ENCODE measurements around the gene DENND1B. TPM values are rescaled to one million over a fixed set of nuclear protein-coding genes. Genes with fewer than 3 reads are reported as not detected.

The DENND1B gene
- total and polyA plus RNA-seq, 2 of the 8 experiments (the other 6 are each of a cell fraction or from before 2014, with no cell fraction given): 0.74 to 3.3 TPM

- 88% methylated on average over 4 of the region's 4 CpGs; no CpG with 5 or more reads in 1 of the 2 experiments for WGBS, 2 experiments (ENCODE audit: extremely low coverage in 1 of 2, insufficient coverage in 1 of 2, insufficient read length in 1 of 2, insufficient replicate concordance in 2 of 2, low coverage in 1 of 2, low lambda C conversion rate in 2 of 2, missing lambda C conversion rate in 1 of 2)
- no peaks in the 10 kb centered on the region for H3K79me1 ChIP-seq (ENCODE audit: low read depth, low read length)
- no peaks in the 10 kb centered on the region for H4K20me1 ChIP-seq (replicated peaks in 1 of 2; ENCODE audit: control insufficient read depth in 1 of 2, insufficient read depth in 2 of 2, low read length in 2 of 2)
- H4K5ac ChIP-seq (ENCODE audit: insufficient read length, low read depth, low read length): no peak overlapping the region
- H3K4me2 ChIP-seq (ENCODE audit: insufficient read depth in 1 of 2, low read depth in 2 of 2, low read length in 2 of 2): no peak overlapping the region
- no peak overlapping the region for H2BK15ac ChIP-seq (ENCODE audit: low read length)
- H3K23ac ChIP-seq (ENCODE audit: insufficient read length): no peak overlapping the region
- no peak overlapping the region for H3K9ac ChIP-seq (replicated peaks in 1 of 4; ENCODE audit: extremely low read depth in 1 of 4, low read depth in 3 of 4, low read length in 3 of 4)
- FAIRE-seq (no peak), DNase-seq (ENCODE audit: low read depth in 1 of 2, low spot score in 2 of 2) (no peak)
- CTCF ChIA-PET (ENCODE audit: partially characterized antibody): interaction anchor here (0.8 to 3.7 kb wide), 2 partner anchors 8 to 420 kb away, joined by 5 to 18 read pairs; no protein-coding TSS in a partner anchor
- no peaks in the 10 kb centered on the region for H3K27me3 ChIP-seq (replicated peaks in 1 of 4; ENCODE audit: control insufficient read depth in 3 of 4, extremely low read depth in 1 of 4, insufficient read depth in 3 of 4, low read length in 3 of 4)
- H3K14ac ChIP-seq (ENCODE audit: insufficient read length): no peak overlapping the region
- H3K36me3 ChIP-seq (ENCODE audit: control insufficient read depth in 2 of 4, insufficient read depth in 4 of 4, low read length in 3 of 4): no peaks in the 10 kb centered on the region
- H3K4ac ChIP-seq (replicated peaks; ENCODE audit: insufficient read length, low read depth, low read length): no peak overlapping the region
- no peak overlapping the region for H3K56ac ChIP-seq (replicated peaks; ENCODE audit: insufficient read length, low read depth, low read length)
- H4K8ac ChIP-seq (ENCODE audit: extremely low read depth, insufficient read depth, low read length): no peak overlapping the region
- H3K79me2 ChIP-seq (ENCODE audit: control insufficient read depth in 1 of 2, insufficient read depth in 2 of 2, low read length in 2 of 2): no peaks in the 10 kb centered on the region
- no peak overlapping the region for H4K91ac ChIP-seq (replicated peaks; ENCODE audit: insufficient read length, low read length)
- no peaks in the 10 kb centered on the region for H3K23me2 ChIP-seq (ENCODE audit: low read depth, low read length)
- H2BK120ac ChIP-seq (replicated peaks; ENCODE audit: low read depth, low read length): no peak overlapping the region
- H3K4me1 ChIP-seq (replicated peaks in 1 of 4; ENCODE audit: control insufficient read depth in 3 of 4, insufficient read depth in 4 of 4, low read length in 3 of 4): peaks cover 0 to 2% (median 0%) of the 10 kb centered on the region in 4 experiments; a peak in 1 of 7 replicates
- no peak overlapping the region for H3K27ac ChIP-seq (ENCODE audit: low read depth, low read length)
- H2AFZ ChIP-seq (ENCODE audit: low read length): no peak overlapping the region
- H3K9me3 ChIP-seq (ENCODE audit: insufficient read depth in 2 of 2, low read depth in 1 of 2, low read length in 1 of 2): no peaks in the 10 kb centered on the region
- H3K4me3 ChIP-seq (ENCODE audit: extremely low read depth in 1 of 4, insufficient read depth in 2 of 4, low read depth in 3 of 4, low read length in 4 of 4): no peak overlapping the region
- H3K18ac ChIP-seq (ENCODE audit: extremely low read depth, low read length): no peak overlapping the region
- H2AK5ac ChIP-seq (ENCODE audit: low read depth, low read length): no peak overlapping the region
- no peak overlapping the region for H2BK12ac ChIP-seq (ENCODE audit: low read depth, low read length)
- no peak overlapping the region for H2BK5ac ChIP-seq (ENCODE audit: low read depth, low read length)
- no peak overlapping the region for H2BK20ac ChIP-seq (ENCODE audit: low read length)
- POLR2A ChIA-PET (ENCODE audit: partially characterized antibody): no interaction called here
- no peak for TF ChIP-seq TBP (IDR thresholded peaks at IDR 0.05; ENCODE audit: low read depth, low read length)
- TF ChIP-seq SIN3A (conservative IDR thresholded peaks at IDR 0.05 in 1 of 2, IDR thresholded peaks at IDR 0.05 in 1 of 2; ENCODE audit: low read depth in 1 of 2, low read length in 2 of 2): no peak
- no peak for TF ChIP-seq SP1 (IDR thresholded peaks at IDR 0.05; ENCODE audit: low read depth, low read length)
- TF ChIP-seq MAX (IDR thresholded peaks at IDR 0.05): no peak
- TF ChIP-seq, protein P1, sequence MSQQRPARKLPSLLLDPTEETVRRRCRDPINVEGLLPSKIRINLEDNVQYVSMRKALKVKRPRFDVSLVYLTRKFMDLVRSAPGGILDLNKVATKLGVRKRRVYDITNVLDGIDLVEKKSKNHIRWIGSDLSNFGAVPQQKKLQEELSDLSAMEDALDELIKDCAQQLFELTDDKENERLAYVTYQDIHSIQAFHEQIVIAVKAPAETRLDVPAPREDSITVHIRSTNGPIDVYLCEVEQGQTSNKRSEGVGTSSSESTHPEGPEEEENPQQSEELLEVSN (IDR thresholded peaks at IDR 0.05): no peak
- TF ChIP-seq NRF1 (IDR thresholded peaks at IDR 0.05; ENCODE audit: low read depth, low read length): no peak
- TF ChIP-seq JUND (IDR thresholded peaks at IDR 0.05; ENCODE audit: low read length): no peak
- TF ChIP-seq SAP30 (IDR thresholded peaks at IDR 0.05; ENCODE audit: insufficient read depth, insufficient replicate concordance, low read length): no peak
- no peak for TF ChIP-seq RXRA (IDR thresholded peaks at IDR 0.05; ENCODE audit: insufficient read depth, low read depth, low read length)
- TF ChIP-seq SP2 (IDR thresholded peaks at IDR 0.05; ENCODE audit: low read length): no peak
- TF ChIP-seq BRCA1 (IDR thresholded peaks at IDR 0.05; ENCODE audit: low read depth, low read length): no peak
- no peak for TF ChIP-seq CHD2 (IDR thresholded peaks at IDR 0.05; ENCODE audit: low read length)
Measured at GRCh38 chr1:197510691-197511378, 264.4 kb downstream of the DENND1B start.

Data from H1 (cell line).